ENCODE results near the gene ABLIM3.
A peak's percentile ranks its signal among the peaks of the same experiment; 100 is the strongest.

The ABLIM3 gene

GRCh38 chr5:149170299-149170698 lies 29.0 kb downstream of the ABLIM3 start:
- no peak for TF ChIP-seq CTCF (IDR thresholded peaks at IDR 0.05; ENCODE audit: control insufficient read depth, insufficient read depth, low read depth, low read length, missing control alignments)
- no peak overlapping the region for H3K4me3 ChIP-seq (ENCODE audit: control insufficient read depth, low read depth, low read length)
- no peak for DNase-seq (ENCODE audit: low read depth)

- peak; percentile 28 for DNase-seq (ENCODE audit: low read depth)
- TF ChIP-seq CTCF (IDR thresholded peaks at IDR 0.05; ENCODE audit: control insufficient read depth, insufficient read depth, low read depth, low read length, missing control alignments) = no peak
- H3K4me3 ChIP-seq (ENCODE audit: control insufficient read depth, low read depth, low read length) = no peak overlapping the region
These were observed 31.0 kb downstream of the ABLIM3 start for GRCh38 chr5:149172261-149172660.

- no peak overlapping the region for H3K4me3 ChIP-seq (ENCODE audit: control insufficient read depth, low read depth, low read length)
- no peak for DNase-seq (ENCODE audit: low read depth)
These were observed 31.6 kb downstream of the ABLIM3 start for GRCh38 chr5:149172709-149173505.

GRCh38 chr5:149174847-149175234 lies 33.5 kb downstream of the ABLIM3 start:
- no peak for TF ChIP-seq CTCF (IDR thresholded peaks at IDR 0.05; ENCODE audit: control insufficient read depth, insufficient read depth, low read depth, low read length, missing control alignments)
- no peak overlapping the region for H3K4me3 ChIP-seq (ENCODE audit: control insufficient read depth, low read depth, low read length)
- DNase-seq (ENCODE audit: low read depth) = no peak

More at GRCh38 chr5:149172709-149173505, 31.6 kb downstream of the ABLIM3 start:
- no peak for TF ChIP-seq CTCF (IDR thresholded peaks at IDR 0.05; ENCODE audit: control insufficient read depth, insufficient read depth, low read depth, low read length, missing control alignments)

- no peak for DNase-seq (ENCODE audit: low read depth)
- no peak for TF ChIP-seq CTCF (IDR thresholded peaks at IDR 0.05; ENCODE audit: control insufficient read depth, insufficient read depth, low read depth, low read length, missing control alignments)
- H3K4me3 ChIP-seq (ENCODE audit: control insufficient read depth, low read depth, low read length) = no peak overlapping the region
These were observed 34.2 kb downstream of the ABLIM3 start for GRCh38 chr5:149175346-149176105.

GRCh38 chr5:149177339-149177843 lies 36.1 kb downstream of the ABLIM3 start:
- no peak for DNase-seq (ENCODE audit: low read depth)
- H3K4me3 ChIP-seq (ENCODE audit: control insufficient read depth, low read depth, low read length) = no peak overlapping the region
- TF ChIP-seq CTCF (IDR thresholded peaks at IDR 0.05; ENCODE audit: control insufficient read depth, insufficient read depth, low read depth, low read length, missing control alignments) = no peak

All from AG09309 (cell line).